Kidney capillary endothelial cell (primary cell): ENCODE data around the gene SLC27A3.
A peak's percentile ranks its signal among the peaks of the same experiment; 100 is the strongest.
"Not testable (repeated sequence)": the region's sequence is repeated elsewhere in the genome, so short reads cannot be mapped to it uniquely, and the experiment has no call there.

ENCODE experiments used
- DNase-seq: peaks from one replicate; pipeline ENCODE4 v3.0.0-alpha.2; 2018; ENCODE audit warnings: low spot score

SLC27A3 gene

DNA sequence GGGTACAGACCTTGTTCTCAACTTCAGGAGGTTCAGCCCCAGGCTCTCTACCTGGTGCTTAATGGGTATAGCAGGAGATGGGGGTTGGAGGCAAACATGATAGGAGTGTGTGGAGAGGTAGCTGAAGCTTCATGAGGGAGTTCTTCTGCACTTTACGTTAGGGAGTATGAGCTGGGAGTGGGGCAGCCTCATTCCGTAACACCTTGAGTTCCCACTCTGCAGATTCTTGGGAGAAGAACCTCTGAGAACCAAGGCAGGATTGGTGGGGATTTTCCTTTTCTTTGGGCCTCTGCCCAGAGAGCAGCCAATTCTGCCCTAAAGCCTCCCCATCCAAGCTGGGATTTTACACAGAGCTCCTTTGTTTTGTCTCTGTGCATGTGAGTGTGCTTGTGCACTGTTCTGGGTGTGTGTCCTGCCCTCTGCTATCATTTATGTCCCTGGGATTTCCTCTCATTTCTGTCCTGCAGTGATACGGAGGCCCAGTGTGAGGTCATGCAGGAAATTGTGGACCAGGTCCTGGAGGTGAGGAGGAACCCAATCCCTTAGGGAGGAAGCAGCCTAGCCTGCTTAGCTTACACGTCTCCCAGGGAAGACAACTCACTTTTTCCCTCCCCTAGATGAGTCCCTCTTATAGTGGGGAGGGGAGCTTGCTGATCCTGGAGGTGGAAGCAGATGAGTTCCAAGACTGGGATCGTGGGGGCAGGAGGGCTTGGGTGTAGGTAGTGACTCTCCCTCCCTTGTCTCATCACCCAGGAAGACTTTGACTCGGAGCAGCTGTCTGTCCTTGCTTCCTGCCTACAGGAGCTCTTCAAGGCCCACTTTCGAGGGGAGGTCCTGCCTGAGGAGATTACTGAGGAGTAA is 11.6 kb upstream of the SLC27A3 start:
- peak; percentile 79 for DNase-seq

DNA sequence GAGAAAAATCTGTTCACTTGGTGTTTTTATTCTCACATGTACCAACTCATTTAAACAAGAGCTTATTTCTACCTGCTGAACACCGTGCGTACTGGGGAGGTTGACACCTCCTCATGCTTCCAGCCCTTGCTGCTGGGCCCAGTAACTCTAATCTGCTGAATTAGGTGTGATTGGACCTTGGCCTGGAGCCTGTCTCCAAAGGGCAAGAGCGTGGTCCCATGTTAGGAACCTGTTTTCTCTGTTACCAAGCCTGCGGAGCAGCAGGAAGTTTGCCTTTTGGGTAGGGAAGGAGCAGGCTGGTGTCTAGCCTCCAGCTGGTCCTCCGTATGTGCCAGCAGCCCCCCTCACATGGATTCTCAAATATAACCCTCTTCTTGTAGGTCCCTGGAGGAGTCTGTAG is 10.9 kb upstream of the SLC27A3 start:
- no peak for DNase-seq

DNA sequence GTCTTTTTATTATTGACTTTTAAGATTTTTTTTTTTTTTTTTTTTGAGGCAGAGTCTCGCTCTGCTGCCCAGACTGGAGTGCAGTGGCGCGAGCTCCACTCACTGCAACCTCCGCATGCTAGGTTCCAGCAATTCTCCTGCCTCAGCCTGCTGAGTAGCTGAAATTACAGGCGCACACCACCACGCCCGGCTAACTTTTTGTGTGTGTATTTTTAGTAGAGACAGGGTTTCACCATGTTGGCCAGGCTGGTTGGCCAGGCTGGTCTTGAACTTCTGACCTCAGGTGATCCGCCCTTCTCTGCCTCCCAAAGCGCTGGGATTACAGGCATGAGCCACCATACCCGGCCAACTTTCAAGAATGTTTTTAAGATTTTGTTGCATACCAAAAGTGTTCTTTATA is 8.5 kb upstream of the SLC27A3 start:
- DNase-seq = not testable (repeated sequence)

DNA sequence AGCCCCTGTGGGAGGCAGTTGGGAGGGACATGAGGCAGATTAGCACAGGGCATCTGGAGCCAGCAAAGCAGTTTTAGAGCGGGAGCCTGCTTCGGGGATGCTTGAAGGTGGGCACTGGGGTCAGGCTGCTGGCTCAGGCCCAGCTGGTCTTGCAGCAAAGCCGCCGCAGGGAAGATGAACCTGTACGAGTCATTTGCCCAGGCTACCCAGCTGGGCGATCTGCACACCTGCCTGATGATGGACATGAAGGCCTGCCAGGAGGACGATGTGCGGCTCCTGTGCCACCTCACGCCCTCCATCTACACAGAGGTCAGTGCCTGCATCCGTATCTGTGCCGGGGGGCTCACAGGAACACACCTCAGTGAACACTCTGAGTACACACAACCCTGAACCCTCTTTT is 7.7 kb upstream of the SLC27A3 start:
- DNase-seq = no peak

DNA sequence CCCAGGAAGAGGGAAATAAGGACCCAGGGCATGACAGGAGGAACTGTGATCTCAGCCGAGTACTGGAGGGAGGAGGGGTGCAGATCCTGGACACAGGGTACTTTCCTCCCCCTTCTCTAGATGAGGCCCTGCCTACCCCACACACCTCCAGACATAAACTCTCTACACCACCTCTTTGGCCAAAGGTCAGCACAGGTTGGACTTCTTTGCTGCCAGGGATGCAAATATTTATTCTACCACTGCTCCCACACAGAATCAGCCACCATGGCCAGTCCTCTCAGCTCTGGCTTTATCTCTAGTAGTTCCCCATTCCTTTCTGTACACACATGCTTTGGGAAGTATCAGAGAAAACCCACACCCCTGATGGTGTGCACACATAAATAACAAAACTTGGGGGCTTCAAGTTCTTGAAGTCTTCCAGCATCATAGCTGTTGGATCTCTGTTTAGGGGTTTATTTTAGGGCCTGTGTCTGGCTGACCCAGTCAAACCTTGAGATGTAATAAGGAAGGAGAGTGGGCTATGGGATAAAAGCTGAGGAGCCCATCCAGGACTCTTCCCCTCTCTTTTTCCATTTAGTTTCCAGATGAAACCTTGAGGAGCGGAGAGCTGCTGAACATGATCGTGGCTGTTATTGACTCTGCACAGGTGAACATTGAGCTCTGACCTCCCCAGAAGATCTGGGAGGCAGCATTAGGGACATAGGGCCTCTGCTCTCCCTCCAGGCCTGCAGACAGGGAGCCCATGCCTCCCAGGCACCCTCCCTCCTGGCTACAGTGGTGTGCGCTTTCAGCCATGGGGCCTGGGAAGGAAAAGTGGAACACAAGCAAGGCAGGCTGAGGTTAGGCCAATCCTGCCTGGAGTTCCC is 6.7 kb upstream of the SLC27A3 start:
- no peak for DNase-seq

DNA sequence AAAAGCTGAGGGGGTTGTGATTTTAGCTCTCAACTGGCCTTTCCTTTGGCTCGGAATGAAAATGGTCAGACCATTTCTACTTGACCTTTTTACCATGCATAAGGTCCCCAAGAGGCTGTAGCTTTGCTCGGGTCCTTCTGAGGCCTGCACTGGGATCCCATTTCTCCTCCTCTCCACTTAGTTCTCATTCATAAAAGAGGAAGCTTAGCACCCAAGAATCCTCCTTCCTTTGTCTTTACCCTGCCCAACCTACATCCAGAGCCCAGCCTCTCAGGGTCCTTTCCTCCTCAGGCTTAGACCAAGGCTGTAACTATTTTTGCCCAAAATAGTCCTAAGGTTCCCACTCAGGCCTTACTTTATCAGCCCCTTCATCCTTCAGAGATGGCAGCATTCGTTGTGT is 6.0 kb upstream of the SLC27A3 start:
- no peak for DNase-seq

DNA sequence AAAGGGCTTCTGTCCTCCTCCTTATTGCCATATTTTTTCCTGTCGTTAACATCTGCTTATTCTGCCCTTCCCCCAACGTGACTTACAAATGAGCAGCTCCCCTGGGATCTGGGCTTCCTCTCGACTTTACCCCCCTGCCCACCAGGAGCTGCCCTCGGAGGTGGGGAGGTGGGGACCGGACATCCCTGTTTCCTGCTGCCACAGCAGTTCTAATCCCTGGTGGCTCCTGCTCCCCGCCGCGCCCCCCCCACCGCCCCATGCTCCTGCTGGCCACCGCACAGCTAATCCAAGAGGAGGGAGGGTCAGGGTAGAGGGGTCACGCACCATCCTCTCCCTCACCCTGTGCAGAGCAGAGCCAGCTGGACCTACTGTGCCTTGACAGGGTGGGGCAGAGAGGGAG is 4.4 kb upstream of the SLC27A3 start:
- DNase-seq = no peak

DNA sequence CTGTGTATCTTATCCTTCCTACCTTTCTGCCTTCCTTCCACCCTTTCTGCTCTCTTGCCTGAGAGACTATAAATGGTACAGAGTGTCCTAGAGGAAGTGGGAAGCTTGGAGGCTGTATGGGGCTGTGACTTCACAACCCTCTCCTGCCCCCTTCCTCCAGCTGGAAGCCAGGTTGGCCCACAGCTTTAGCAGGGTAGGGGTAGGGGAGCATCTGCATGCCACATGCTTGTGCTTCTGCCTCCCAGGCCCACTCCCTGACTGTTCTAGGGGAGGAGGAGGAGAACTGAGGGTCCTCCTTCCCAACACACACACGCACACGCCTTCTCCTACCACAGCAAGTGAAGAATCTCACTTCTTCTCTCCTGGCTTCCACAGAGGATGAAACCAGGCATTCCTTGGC is 3.9 kb upstream of the SLC27A3 start:
- DNase-seq = no peak

DNA sequence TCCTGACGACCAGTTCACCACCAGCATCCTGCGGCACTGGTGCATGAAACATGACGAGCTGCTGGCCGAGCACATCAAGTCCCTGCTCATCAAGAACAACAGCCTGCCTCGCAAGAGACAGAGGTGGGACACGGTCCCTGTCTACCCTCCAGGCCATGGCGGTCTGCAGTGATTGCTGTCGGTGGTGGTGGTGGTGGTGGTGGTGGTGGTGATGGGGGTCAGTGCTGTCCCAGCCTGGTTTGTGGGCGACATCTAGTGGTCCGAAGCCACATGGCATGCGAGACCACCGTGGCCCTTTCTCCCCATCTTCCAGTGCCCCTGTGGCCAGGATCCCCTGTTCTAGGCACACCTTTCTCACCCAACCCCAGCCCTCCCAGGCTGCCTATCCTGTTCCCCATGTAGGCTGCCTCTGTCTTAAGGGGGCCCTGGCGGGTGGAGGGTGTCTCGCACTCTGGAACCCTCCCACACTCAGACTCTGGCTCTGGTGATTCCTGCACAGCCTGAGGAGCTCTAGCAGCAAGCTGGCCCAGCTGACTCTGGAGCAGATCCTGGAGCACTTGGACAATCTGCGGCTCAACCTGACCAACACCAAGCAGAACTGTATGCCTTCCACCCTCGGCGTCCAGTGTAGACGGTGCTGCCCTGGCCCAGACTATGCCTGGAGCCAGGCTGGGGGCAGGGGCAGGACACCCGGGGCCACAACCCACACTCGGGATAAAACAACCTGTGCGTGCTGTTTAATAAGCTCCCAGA is 3.2 kb upstream of the SLC27A3 start:
- no peak for DNase-seq

DNA sequence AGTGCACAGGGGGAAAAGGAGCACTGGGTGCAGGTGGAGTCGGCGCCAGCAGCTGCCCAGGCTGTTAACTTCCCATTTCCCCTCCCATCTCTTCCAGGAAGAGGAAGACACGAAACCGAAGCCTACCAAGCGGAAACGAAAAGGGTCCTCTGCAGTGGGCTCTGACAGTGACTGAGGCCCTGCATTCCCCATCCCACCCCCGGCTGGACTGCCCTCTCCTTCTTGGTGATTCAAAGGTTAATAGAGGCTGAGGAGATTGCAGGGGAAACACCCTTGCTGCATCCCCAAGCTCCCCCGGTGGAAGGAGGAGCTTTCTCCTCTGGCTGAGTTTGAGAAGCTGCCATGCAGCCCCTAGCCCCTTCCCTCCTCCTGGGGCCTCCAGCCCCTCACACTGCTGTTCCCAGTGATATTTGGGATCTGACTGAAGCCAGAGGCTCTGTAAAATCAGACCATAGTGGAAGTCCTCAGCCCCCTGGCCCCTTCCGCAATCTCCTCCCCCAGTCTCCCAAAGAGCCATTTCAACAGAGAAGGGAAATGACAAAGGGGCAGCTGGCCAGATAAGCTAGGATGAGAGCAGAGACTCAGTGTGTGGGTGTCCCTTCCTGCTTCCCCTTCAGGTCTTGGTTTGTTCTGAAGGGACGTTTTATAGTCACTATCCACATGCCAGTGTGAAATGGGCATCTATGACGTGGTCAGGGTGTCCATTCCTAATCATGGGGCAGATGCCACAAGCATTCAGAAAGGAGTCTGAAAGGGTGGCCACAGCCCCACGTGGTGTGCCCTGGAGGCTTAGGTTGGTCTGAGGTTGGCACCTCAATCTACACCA is 1.9 kb upstream of the SLC27A3 start:
- peak; percentile 86 for DNase-seq

DNA sequence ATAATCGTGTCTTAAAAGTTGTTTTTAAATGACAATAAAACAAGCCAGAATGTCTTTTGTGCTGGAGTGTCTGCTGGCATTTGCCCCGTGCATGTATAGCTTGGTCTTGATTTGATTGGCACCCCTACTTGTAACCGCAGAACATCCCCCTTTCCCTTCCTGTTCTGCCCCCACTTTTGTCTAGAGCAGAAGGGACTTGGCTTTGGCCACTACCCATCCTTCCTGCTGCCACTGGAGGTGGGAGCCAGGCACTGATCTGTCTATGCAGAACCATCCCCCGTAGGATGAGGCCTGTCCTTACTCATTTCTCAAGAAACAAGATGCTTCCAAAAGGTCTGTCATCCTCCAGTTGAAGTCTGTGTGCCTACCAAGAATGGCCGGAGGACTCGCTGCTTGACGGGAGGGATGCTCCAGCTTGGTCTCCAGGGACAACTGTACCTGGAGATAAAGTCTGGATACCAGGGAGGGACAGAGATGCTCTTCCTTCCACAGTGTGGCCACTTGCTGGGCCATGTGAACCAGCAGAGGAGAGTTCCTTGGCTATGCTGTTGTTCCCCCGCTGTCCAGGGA is 1.1 kb upstream of the SLC27A3 start:
- DNase-seq = no peak

DNA sequence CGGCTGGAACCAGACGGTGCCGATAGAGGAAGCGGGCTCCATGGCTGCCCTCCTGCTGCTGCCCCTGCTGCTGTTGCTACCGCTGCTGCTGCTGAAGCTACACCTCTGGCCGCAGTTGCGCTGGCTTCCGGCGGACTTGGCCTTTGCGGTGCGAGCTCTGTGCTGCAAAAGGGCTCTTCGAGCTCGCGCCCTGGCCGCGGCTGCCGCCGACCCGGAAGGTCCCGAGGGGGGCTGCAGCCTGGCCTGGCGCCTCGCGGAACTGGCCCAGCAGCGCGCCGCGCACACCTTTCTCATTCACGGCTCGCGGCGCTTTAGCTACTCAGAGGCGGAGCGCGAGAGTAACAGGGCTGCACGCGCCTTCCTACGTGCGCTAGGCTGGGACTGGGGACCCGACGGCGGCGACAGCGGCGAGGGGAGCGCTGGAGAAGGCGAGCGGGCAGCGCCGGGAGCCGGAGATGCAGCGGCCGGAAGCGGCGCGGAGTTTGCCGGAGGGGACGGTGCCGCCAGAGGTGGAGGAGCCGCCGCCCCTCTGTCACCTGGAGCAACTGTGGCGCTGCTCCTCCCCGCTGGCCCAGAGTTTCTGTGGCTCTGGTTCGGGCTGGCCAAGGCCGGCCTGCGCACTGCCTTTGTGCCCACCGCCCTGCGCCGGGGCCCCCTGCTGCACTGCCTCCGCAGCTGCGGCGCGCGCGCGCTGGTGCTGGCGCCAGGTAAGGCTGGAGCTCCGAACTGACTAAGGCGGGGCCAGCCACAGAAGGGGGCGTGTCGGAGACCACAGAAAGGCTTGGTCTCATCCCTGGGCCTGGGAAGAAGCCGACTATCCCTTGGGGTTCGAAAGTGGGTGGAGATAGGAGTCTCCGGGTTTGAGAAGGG is 486 bp downstream of the SLC27A3 start:
- DNase-seq = no peak

DNA sequence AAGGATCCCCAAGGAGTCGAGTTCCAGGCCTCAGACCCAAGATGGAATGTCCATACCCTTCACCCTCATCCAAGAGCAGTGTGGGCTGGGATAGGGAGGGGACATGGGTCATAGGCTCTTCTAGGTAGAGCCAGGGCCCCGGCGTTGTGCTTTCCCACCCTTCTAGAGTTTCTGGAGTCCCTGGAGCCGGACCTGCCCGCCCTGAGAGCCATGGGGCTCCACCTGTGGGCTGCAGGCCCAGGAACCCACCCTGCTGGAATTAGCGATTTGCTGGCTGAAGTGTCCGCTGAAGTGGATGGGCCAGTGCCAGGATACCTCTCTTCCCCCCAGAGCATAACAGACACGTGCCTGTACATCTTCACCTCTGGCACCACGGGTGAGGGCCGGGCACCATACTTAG is 1.1 kb downstream of the SLC27A3 start:
- DNase-seq = no peak

DNA sequence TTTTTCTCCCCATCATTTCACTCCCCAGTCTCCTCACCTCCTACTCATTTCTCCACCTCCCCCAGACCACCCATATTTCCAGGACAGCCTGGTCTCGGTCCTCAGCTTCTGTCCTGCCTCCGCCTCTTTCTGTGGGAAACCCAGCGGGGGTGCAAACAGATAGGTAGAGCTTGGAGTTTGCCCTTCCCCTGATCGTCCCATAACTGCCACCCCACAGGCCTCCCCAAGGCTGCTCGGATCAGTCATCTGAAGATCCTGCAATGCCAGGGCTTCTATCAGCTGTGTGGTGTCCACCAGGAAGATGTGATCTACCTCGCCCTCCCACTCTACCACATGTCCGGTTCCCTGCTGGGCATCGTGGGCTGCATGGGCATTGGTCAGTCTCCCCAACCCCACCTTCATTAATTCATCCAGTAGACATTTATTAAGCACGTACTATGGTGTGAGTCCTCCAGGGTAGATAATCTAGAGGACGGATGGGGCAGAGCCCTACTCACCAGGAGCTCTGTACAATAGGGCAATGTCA is 1.7 kb downstream of the SLC27A3 start:
- DNase-seq = no peak

DNA sequence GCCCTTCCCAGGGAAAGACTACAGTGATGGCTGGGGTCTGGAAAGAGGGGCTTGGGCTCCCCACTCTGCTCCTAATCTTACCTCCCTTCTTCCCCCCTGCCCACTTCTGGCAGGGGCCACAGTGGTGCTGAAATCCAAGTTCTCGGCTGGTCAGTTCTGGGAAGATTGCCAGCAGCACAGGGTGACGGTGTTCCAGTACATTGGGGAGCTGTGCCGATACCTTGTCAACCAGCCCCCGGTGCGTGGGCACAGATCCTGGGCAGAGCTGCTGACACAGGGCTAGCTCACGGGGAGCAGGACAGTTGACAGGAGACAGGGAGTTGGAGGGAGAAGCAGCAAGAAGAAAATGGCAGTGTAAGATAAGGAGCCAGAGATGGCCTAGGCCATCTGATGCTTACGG is 2.4 kb downstream of the SLC27A3 start:
- DNase-seq = no peak

DNA sequence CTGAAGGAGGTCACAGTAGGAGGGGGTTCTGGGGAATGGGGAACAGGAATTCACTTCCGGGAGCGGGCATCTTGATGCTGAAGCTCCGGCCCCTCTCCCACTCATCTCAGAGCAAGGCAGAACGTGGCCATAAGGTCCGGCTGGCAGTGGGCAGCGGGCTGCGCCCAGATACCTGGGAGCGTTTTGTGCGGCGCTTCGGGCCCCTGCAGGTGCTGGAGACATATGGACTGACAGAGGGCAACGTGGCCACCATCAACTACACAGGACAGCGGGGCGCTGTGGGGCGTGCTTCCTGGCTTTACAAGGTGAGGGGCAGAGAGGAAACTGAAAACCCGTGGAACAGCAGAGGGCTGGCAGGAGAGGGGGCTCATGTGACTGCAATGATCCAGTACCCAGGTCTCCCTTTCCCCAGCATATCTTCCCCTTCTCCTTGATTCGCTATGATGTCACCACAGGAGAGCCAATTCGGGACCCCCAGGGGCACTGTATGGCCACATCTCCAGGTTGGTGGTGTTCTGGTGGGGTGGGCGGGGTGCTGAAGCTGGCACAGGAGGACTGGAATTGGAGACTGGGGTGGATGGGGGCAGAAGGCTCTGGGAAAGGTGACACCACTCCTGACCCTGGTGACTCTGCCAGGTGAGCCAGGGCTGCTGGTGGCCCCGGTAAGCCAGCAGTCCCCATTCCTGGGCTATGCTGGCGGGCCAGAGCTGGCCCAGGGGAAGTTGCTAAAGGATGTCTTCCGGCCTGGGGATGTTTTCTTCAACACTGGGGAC is 3.0 kb downstream of the SLC27A3 start:
- no peak for DNase-seq

DNA sequence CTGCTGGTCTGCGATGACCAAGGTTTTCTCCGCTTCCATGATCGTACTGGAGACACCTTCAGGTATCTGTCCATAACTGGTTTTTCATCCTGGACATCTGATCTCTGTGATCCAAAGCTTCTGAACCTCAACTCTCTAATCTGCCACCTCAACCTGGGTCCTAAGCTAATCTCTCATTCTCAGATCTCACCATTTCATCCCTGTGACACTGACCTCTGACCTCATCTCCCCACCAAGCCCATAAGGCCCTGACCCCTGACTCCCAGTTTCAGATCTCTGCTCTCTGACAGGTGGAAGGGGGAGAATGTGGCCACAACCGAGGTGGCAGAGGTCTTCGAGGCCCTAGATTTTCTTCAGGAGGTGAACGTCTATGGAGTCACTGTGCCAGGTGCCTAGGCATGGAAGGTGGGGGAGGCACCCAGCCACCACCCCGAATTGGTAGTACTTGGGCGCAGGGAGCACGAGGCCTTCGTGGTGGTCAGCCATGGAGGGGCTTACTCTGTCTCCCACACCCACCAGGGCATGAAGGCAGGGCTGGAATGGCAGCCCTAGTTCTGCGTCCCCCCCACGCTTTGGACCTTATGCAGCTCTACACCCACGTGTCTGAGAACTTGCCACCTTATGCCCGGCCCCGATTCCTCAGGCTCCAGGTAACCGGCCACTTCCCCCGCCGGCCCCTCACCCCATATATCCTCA is 3.8 kb downstream of the SLC27A3 start:
- DNase-seq = no peak

DNA sequence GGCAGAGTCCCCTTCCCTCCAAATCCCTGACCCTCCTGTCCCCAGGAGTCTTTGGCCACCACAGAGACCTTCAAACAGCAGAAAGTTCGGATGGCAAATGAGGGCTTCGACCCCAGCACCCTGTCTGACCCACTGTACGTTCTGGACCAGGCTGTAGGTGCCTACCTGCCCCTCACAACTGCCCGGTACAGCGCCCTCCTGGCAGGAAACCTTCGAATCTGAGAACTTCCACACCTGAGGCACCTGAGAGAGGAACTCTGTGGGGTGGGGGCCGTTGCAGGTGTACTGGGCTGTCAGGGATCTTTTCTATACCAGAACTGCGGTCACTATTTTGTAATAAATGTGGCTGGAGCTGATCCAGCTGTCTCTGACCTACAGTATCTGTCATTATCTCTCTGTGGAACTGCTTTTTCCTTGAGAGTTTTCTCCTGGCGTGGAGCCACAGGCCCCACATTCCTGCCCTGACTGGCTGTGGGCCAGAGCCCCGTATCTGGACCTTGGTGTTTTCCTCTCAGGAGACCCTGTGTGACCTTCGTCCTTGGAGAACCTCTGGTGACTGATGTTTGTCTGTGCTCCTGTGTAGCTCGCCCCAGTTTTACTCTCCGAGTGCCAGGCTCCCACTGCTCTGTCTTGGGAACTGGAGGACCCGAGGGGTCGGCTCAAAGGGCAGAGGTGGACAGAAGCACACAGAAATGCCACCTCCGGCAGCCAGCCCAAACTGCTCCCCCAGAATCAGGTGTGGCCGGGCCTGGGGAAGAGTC is 4.8 kb downstream of the SLC27A3 start:
- no peak for DNase-seq
